Activated CD8-positive, alpha-beta T cell treated with anti-CD3 and anti-CD28 coated beads for 36 hours (primary cell): Measurements from ENCODE around the gene CEP295NL. TPM values are rescaled to one million over a fixed set of nuclear protein-coding genes. Genes with fewer than 3 reads are reported as not detected.
"Not testable (repeated sequence)": the region's sequence is repeated elsewhere in the genome, so short reads cannot be mapped to it uniquely, and the experiment has no call there.

ENCODE experiments used
- ATAC-seq: fragments of 200-7000 bp; cut with Tn5 transposase; one replicate; pipeline ENCODE4 v1.10.0; 2021; ENCODE audit warnings: mild to moderate bottlenecking, moderate library complexity
- CTCF ChIA-PET: fragments of 350-600 bp; sonication (Branson Sonifier 250); formaldehyde crosslinking; loops from one replicate; lab custom pipeline; 2021; ENCODE audit warnings: antibody characterized with exemption; lab: Charles Lee
- POLR2A ChIA-PET: fragments of 350-600 bp; sonication (Branson Sonifier 250); formaldehyde crosslinking; loops from one replicate; lab custom pipeline; 2021; ENCODE audit warnings: antibody characterized with exemption; lab: Charles Lee
- DNase-seq: peaks from one replicate; pipeline ENCODE4 v3.0.0-alpha.2; 2020
- H3K27ac Mint-ChIP-seq: one replicate; pipeline ENCODE4 v1.8.0; 2021; ENCODE audit warnings: mild to moderate bottlenecking, mixed read lengths
- H3K27me3 Mint-ChIP-seq: one replicate; pipeline ENCODE4 v1.8.0; 2021; ENCODE audit warnings: mixed read lengths
- H3K36me3 Mint-ChIP-seq: one replicate; pipeline ENCODE4 v1.8.0; 2021; ENCODE audit warnings: low read depth, mixed read lengths
- H3K4me1 Mint-ChIP-seq: one replicate; pipeline ENCODE4 v1.8.0; 2021; ENCODE audit warnings: low read depth, mixed read lengths
- H3K4me3 Mint-ChIP-seq: one replicate; pipeline ENCODE4 v1.8.0; 2021; ENCODE audit warnings: mild to moderate bottlenecking, moderate library complexity, mixed read lengths
- H3K9me3 Mint-ChIP-seq: one replicate; pipeline ENCODE4 v1.8.0; 2021; ENCODE audit warnings: mixed read lengths
- intact Hi-C: fragments of 100-400 bp; cut with micrococcal nuclease; formaldehyde crosslinking; loops from one replicate; pipeline ENCODE4 v1.10.0; 2022
- total RNA-seq, 2 experiments: library from RNA; stranded (reverse); gene quantifications; one replicate each; pipeline ENCODE4 v1.2.3, GENCODE V29; 2021
- TF ChIP-seq, protein P1 (sequence below): fragments of 200-600 bp; IDR thresholded peaks from one replicate; pipeline ENCODE4 v1.8.0; 2022; ENCODE audit warnings: antibody characterized with exemption, mild to moderate bottlenecking

The CEP295NL gene
- total RNA-seq, 2 experiments from 2014 or later = 0.18 TPM; not detected in 1

DNA sequence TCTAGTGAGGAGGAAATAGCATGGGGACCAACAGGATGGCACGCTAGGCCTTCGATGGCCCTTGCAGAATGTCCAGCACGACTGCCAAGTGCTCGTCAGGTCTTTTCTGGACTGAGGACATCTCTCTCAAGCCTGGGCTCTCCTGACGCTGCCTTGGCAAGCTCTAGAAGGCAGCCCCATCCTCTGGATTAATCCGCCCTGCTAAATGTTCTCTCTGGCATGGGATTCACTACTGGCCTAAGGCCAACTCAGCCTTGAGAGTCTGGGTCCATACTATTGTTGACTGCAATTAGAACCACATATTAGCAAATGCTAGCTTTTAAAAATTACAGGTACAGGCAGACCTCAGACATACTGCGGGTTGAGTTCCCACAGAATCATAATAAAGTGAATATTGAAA lies 2.5 kb upstream of the CEP295NL start:
- Mint-ChIP-seq H3K27me3 (no peaks in the 10 kb centered on the region), H3K36me3 (no peaks in the 10 kb centered on the region), H3K27ac (no peak overlapping the region), H3K4me3 (no peak overlapping the region), H3K4me1 (peaks cover 14% of the 10 kb centered on the region), H3K9me3 (no peaks in the 10 kb centered on the region)
- TF ChIP-seq, protein P1, sequence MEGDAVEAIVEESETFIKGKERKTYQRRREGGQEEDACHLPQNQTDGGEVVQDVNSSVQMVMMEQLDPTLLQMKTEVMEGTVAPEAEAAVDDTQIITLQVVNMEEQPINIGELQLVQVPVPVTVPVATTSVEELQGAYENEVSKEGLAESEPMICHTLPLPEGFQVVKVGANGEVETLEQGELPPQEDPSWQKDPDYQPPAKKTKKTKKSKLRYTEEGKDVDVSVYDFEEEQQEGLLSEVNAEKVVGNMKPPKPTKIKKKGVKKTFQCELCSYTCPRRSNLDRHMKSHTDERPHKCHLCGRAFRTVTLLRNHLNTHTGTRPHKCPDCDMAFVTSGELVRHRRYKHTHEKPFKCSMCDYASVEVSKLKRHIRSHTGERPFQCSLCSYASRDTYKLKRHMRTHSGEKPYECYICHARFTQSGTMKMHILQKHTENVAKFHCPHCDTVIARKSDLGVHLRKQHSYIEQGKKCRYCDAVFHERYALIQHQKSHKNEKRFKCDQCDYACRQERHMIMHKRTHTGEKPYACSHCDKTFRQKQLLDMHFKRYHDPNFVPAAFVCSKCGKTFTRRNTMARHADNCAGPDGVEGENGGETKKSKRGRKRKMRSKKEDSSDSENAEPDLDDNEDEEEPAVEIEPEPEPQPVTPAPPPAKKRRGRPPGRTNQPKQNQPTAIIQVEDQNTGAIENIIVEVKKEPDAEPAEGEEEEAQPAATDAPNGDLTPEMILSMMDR = no peak
- POLR2A ChIA-PET = interaction anchor here (0.7 kb wide), 1 partner anchor 67 kb away, joined by 3 read pairs; no protein-coding TSS in a partner anchor
- no peak for DNase-seq
- intact Hi-C loops = no loop called here
- CTCF ChIA-PET = no interaction called here
- ATAC-seq = no peak

DNA sequence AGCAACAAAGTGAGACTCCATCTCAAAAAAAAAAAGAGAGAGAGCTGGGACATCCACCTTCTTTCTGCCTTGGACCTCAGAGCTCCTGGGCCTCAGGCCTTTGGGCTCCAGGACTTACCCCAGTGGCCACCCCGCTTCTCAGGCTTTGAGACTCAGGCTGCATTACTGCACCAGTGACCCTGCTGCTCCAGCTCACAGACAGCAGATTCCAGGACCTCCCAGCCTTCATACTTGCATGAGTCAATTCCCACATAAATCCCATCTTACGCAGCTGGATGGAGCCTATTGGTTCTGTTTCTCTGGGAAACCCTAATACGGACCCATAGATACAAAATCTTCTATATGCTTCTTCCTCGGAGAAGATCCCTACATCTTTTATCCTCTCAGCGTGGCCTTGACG lies 2.1 kb upstream of the CEP295NL start:
- ATAC-seq = no peak
- CTCF ChIA-PET = interaction anchor here (1.1 kb wide), 1 partner anchor 39 kb away, joined by 3 read pairs; no protein-coding TSS in a partner anchor
- Mint-ChIP-seq H3K9me3 (no peaks in the 10 kb centered on the region), H3K4me1 (peaks cover 14% of the 10 kb centered on the region), H3K36me3 (no peaks in the 10 kb centered on the region), H3K4me3 (no peak overlapping the region), H3K27ac (no peak overlapping the region), H3K27me3 (no peaks in the 10 kb centered on the region)
- intact Hi-C loops = no loop called here
- POLR2A ChIA-PET = interaction anchor here (1.2 kb wide), 1 partner anchor 11 kb away, joined by 4 read pairs; no protein-coding TSS in a partner anchor
- no peak for DNase-seq
- TF ChIP-seq, protein P1 = no peak

DNA sequence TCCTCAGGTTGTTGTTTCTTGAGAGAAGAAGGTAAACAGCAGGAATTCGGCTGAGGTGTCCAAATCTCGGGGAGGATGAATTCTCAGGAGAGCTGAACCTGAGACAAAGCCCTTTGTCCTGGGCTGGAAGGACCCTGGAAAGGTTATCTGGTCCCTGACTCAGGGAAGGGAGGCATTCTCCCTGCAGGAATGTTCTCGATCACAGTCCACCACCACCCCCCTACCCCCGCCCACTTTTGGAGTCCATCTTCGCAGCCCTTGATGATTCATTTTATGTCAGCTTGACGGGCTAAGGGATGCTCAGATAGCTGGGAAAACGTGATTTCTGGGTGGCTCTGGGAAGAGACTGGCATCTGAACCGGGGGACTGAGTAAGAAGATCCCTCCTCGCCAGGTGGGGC lies 1.4 kb upstream of the CEP295NL start:
- H3K4me3 Mint-ChIP-seq = no peak overlapping the region
- intact Hi-C loops = no loop called here
- H3K36me3 Mint-ChIP-seq = no peaks in the 10 kb centered on the region
- H3K9me3 Mint-ChIP-seq = no peaks in the 10 kb centered on the region
- ChIA-PET CTCF (interaction anchor here (1.1 kb wide), 1 partner anchor 38 kb away, joined by 3 read pairs; no protein-coding TSS in a partner anchor), POLR2A (interaction anchor here (1.2 kb wide), 1 partner anchor 12 kb away, joined by 4 read pairs; no protein-coding TSS in a partner anchor)
- ATAC-seq (no peak), DNase-seq (no peak)
- peaks cover 14% of the 10 kb centered on the region for H3K4me1 Mint-ChIP-seq
- no peaks in the 10 kb centered on the region for H3K27me3 Mint-ChIP-seq
- no peak overlapping the region for H3K27ac Mint-ChIP-seq
- TF ChIP-seq, protein P1 = no peak

DNA sequence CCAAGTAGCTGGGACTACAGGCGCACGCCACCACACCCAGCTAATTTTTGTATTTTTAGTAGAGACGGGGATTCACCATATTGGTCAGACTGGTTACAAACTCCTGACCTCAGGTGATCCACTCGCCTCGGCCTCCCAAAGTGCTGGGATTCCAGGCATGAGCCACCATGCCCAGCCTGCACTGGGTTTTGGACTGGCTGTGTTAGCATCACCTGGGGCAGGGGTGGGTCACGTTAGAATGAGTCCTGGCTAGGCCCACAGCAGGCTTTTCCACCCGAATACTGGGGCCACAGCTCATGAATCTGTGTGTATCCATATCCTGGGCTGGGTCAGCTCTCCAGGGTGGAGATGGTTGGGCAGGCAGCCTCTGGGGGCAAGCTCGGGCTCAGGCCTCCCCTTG lies 770 bp downstream of the CEP295NL start:
- H3K9me3 Mint-ChIP-seq, intact Hi-C loops, H3K4me3 Mint-ChIP-seq, H3K27ac Mint-ChIP-seq, H3K27me3 Mint-ChIP-seq, ATAC-seq, H3K36me3 Mint-ChIP-seq, DNase-seq: not testable (repeated sequence)
- ChIA-PET CTCF (interaction anchor here (1.2 to 1.4 kb wide), 2 partner anchors 37 to 68 kb away, joined by 3 to 9 read pairs; no protein-coding TSS in a partner anchor), POLR2A (interaction anchor here (1.9 kb wide), 1 partner anchor 10 kb away, joined by 6 read pairs; no protein-coding TSS in a partner anchor)
- H3K4me1 Mint-ChIP-seq = peaks cover 14% of the 10 kb centered on the region

DNA sequence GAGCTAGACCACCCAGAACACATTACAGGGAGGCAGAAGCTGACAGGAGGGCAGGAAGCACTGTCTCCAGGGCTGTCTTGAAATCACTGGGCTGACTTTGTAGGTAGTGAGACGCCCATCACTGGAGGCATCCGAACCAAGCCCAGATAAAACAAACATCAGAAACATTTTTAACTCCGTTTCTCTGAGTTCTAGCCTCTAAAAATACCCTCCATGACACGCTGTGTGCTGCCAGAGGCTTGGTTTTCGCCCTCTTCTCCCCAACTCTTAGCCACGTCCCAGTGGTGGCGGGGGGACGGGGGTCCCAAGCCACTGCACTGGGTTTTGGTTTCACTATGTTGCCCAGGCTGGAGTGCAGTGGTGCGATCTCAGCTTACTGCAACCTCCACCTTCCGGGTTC lies 1.2 kb downstream of the CEP295NL start:
- ATAC-seq (no peak), DNase-seq (no peak)
- POLR2A ChIA-PET = interaction anchor here (1.9 kb wide), 1 partner anchor 10 kb away, joined by 6 read pairs; no protein-coding TSS in a partner anchor
- Mint-ChIP-seq H3K4me1 (peaks cover 14% of the 10 kb centered on the region), H3K9me3 (no peaks in the 10 kb centered on the region), H3K27me3 (no peaks in the 10 kb centered on the region), H3K27ac (no peak overlapping the region), H3K36me3 (no peaks in the 10 kb centered on the region), H3K4me3 (no peak overlapping the region)
- CTCF ChIA-PET = interaction anchor here (1.2 kb wide), 1 partner anchor 69 kb away, joined by 3 read pairs; no protein-coding TSS in a partner anchor
- intact Hi-C loops = no loop called here
- TF ChIP-seq, protein P1 = no peak
